H1 (cell line): ENCODE measurements around the gene DAAM1. TPM values are rescaled to one million over a fixed set of nuclear protein-coding genes. Genes with fewer than 3 reads are reported as not detected.

Experiments
- JUN ChIP-seq: IDR thresholded peaks from 2 replicates; pipeline ENCODE4 v1.6.1; 2011; ENCODE audit warnings: low read depth, mild to moderate bottlenecking, improper control_type of control experiment, low read length
- RBBP5 ChIP-seq: IDR thresholded peaks from 2 replicates; pipeline ENCODE4 v1.7.1; 2012; ENCODE audit warnings: low read depth, mild to moderate bottlenecking, inconsistent platforms, low read length, moderate library complexity, borderline replicate concordance
- polyA plus RNA-seq, 7 experiments: library from polyadenylated mRNA; depleted of rRNA in 3 of 7; stranded (reverse) in 5 of 7; unstranded in 2 of 7; fragments of >200 nt in 5 of 7; fragments of 200-250 nt in 2 of 7; gene quantifications; 1 replicate in 5 of 7; 2 replicates in 1 of 7; 4 replicates in 1 of 7; pipeline versions ENCODE4 v1.2.1 to v1.2.3, GENCODE V29; 2011 to 2013; ENCODE audit warnings: missing spikeins in 2 of 7, mixed read lengths in 2 of 7
- total RNA-seq: library from RNA; stranded (reverse); fragmentation: NEBNext Ultra II Directional; extraction: Animal tissue kit (Norgen Biotek cat#: 25700); gene quantifications from 2 replicates; pipeline ENCODE4 v1.2.1, GENCODE V29; 2021

Gene DAAM1
- total and polyA plus RNA-seq, 2 of the 8 experiments (the other 6 are each of a cell fraction or from before 2014, with no cell fraction given) = 5.0 to 44.9 TPM

DNA sequence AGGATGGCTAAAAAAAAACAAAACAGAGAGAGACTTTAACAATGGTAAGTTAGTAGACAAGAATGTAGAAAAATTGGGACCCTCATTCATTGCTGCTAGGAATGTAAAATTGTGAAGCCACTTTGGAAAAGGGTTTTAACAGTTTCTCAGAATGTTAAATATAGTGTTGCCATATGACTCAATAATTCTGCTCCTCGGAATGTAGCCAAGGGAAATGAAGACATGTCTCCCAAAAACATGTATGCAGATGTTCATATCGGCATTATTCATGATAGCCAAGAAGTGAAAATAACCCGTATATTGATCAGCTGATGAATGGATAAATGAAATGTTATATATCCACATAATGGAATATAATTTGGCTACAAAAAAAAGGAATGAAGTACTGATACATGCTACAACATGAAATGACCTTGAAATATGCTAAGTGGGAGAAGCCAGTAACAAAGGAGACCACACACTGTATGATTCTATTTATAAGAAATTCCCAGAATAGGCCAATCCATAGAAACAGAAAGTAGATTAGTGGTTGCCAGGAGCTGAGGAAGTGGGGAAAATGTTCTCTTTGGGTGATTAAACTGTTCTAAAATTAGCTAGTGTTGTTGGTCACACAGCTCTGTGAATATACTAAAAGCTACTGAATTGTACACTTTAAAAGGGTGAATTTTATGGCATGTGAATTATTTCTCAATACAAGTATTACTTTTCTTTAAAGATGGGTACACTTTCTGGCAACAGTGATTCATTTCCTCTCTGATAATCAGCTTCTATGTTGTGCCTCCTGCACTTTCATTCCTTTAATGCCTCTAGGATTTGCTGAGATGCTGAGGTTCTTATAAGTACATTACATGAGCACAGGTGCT, 132.5 kb downstream of the DAAM1 start (continued):
- TF ChIP-seq JUN (no peak), RBBP5 (no peak)
- TF ChIP-seq, all 59 proteins: peak for 0
